Fibroblast of lung (primary cell): ENCODE data around the gene HOXB13.

Source experiments
- CTCF ChIP-seq, 2 donors: IDR thresholded peaks in 1 of 2; conservative IDR thresholded peaks in 1 of 2; 1 replicate in 1 of 2; 2 replicates in 1 of 2; pipeline ENCODE4 v1.5.1; 2011 to 2012; ENCODE audit warnings: low read length in 2 of 2, control low read depth in 1 of 2, inconsistent platforms in 1 of 2, low read depth in 1 of 2, mild to moderate bottlenecking in 1 of 2
- EZH2 ChIP-seq: IDR thresholded peaks from 2 replicates; pipeline ENCODE4 v1.5.1; 2012; ENCODE audit warnings: low read length, control low read depth, mild to moderate bottlenecking; ENCODE audit errors: missing control alignments

- TF ChIP-seq EZH2 = peak; percentile 12
- no peak for TF ChIP-seq CTCF (conservative IDR thresholded peaks at IDR 0.05 in 1 of 2, IDR thresholded peaks at IDR 0.05 in 1 of 2; ENCODE audit: low read depth in 1 of 2, low read length in 2 of 2)
These were observed 9.9 kb upstream of the HOXB13 start for GRCh38 chr17:48738424-48738802.
